Measurements from ENCODE around the gene HAP1. TPM values are rescaled to one million over a fixed set of nuclear protein-coding genes. Genes with fewer than 3 reads are reported as not detected.

Gene HAP1
- total and polyA plus RNA-seq, 2 experiments from 2014 or later, result 0.03 to 0.44 TPM

- H3K36me3 ChIP-seq (replicated peaks; ENCODE audit: insufficient read depth, low read depth), result no peaks in the 10 kb centered on the region
Measured at GRCh38 chr17:41739661-41740352, 5.4 kb upstream of the HAP1 start.

DNA sequence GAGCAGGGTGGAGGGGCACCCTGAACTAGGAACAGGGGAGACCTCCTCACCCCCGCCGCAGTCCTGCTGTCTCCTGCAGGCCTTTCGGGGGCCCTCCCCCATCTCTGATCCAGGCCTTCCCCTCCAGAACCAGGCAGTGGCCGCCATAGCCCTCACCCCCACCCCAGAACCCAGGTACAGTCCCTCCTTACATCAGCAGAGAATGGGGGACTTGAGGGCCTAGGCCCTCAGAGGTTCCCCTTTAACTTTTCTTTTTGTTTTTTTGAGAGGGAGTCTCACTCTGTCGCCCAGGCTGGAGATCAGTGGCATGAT is 4.3 kb upstream of the HAP1 start:
- H3K79me2 ChIP-seq, result no peaks in the 10 kb centered on the region
- H4K20me1 ChIP-seq (ENCODE audit: insufficient read depth, poor library complexity, severe bottlenecking), result no peaks in the 10 kb centered on the region
- H2AFZ ChIP-seq, result no peak overlapping the region
- TF ChIP-seq EZH2 (IDR thresholded peaks at IDR 0.05; ENCODE audit: borderline replicate concordance), result no peak
- no peak for TF ChIP-seq EZH2phosphoT487 (IDR thresholded peaks at IDR 0.05; ENCODE audit: low read depth, severe bottlenecking, unreplicated experiment)
- no peak for TF ChIP-seq CTCF (IDR thresholded peaks at IDR 0.05; ENCODE audit: poor library complexity)
- H3K9me3 ChIP-seq (ENCODE audit: low read depth), result no peaks in the 10 kb centered on the region
- no peak overlapping the region for H3K4me3 ChIP-seq
- no peaks in the 10 kb centered on the region for H3K36me3 ChIP-seq (replicated peaks; ENCODE audit: insufficient read depth, low read depth)
- peaks cover 16% of the 10 kb centered on the region for H3K4me1 ChIP-seq (ENCODE audit: insufficient read depth)
- H3K27ac ChIP-seq, result no peak overlapping the region
- DNase-seq (ENCODE audit: low spot score), result no peak
- H3K9me2 ChIP-seq (replicated peaks; ENCODE audit: insufficient read depth), result no peaks in the 10 kb centered on the region
- peaks cover 40% of the 10 kb centered on the region for H3K27me3 ChIP-seq
- H3K4me2 ChIP-seq, result no peak overlapping the region
- 92% methylated on average over 5 of the region's 5 CpGs for WGBS (ENCODE audit: low lambda C conversion rate, missing lambda C conversion rate)

More at GRCh38 chr17:41739661-41740352, 5.4 kb upstream of the HAP1 start:
- H3K9me2 ChIP-seq (replicated peaks; ENCODE audit: insufficient read depth), result no peaks in the 10 kb centered on the region
- H4K20me1 ChIP-seq (ENCODE audit: insufficient read depth, poor library complexity, severe bottlenecking), result no peaks in the 10 kb centered on the region
- no peak for DNase-seq (ENCODE audit: low spot score)
- peaks cover 29% of the 10 kb centered on the region for H3K27me3 ChIP-seq
- no peak overlapping the region for H3K27ac ChIP-seq
- H2AFZ ChIP-seq, result no peak overlapping the region
- no peak overlapping the region for H3K4me2 ChIP-seq
- no peaks in the 10 kb centered on the region for H3K9me3 ChIP-seq (ENCODE audit: low read depth)
- WGBS (ENCODE audit: low lambda C conversion rate, missing lambda C conversion rate), result 89% methylated on average over 9 of the region's 9 CpGs
- no peak for TF ChIP-seq EZH2phosphoT487 (IDR thresholded peaks at IDR 0.05; ENCODE audit: low read depth, severe bottlenecking, unreplicated experiment)
- no peak for TF ChIP-seq CTCF (IDR thresholded peaks at IDR 0.05; ENCODE audit: poor library complexity)
- TF ChIP-seq EZH2 (IDR thresholded peaks at IDR 0.05; ENCODE audit: borderline replicate concordance), result no peak
- peaks cover 6% of the 10 kb centered on the region for H3K4me1 ChIP-seq (ENCODE audit: insufficient read depth)
- H3K4me3 ChIP-seq, result no peak overlapping the region
- no peaks in the 10 kb centered on the region for H3K79me2 ChIP-seq

- H4K20me1 ChIP-seq (ENCODE audit: insufficient read depth, poor library complexity, severe bottlenecking), result no peaks in the 10 kb centered on the region
- WGBS (ENCODE audit: low lambda C conversion rate, missing lambda C conversion rate), result 28% methylated on average over 10 of the region's 10 CpGs
- H3K4me1 ChIP-seq (ENCODE audit: insufficient read depth), result peaks cover 19% of the 10 kb centered on the region
- H3K27ac ChIP-seq, result no peak overlapping the region
- H3K4me2 ChIP-seq, result no peak overlapping the region
- peaks cover 41% of the 10 kb centered on the region for H3K27me3 ChIP-seq
- no peaks in the 10 kb centered on the region for H3K9me3 ChIP-seq (ENCODE audit: low read depth)
- H3K36me3 ChIP-seq (replicated peaks; ENCODE audit: insufficient read depth, low read depth), result no peaks in the 10 kb centered on the region
- H3K4me3 ChIP-seq, result no peak overlapping the region
- TF ChIP-seq CTCF (IDR thresholded peaks at IDR 0.05; ENCODE audit: poor library complexity) (peak; percentile 94), EZH2phosphoT487 (IDR thresholded peaks at IDR 0.05; ENCODE audit: low read depth, severe bottlenecking, unreplicated experiment) (no peak), EZH2 (IDR thresholded peaks at IDR 0.05; ENCODE audit: borderline replicate concordance) (no peak)
- no peaks in the 10 kb centered on the region for H3K9me2 ChIP-seq (replicated peaks; ENCODE audit: insufficient read depth)
- H3K79me2 ChIP-seq, result no peaks in the 10 kb centered on the region
- DNase-seq (ENCODE audit: low spot score), result peak; percentile 89
- H2AFZ ChIP-seq, result peak overlapping the region; percentile 53
Measured at GRCh38 chr17:41738077-41738800, 3.8 kb upstream of the HAP1 start.

Data from hepatocyte (in vitro differentiated cells).